Measurements from ENCODE around the gene PRDM5.

Gene PRDM5

DNA sequence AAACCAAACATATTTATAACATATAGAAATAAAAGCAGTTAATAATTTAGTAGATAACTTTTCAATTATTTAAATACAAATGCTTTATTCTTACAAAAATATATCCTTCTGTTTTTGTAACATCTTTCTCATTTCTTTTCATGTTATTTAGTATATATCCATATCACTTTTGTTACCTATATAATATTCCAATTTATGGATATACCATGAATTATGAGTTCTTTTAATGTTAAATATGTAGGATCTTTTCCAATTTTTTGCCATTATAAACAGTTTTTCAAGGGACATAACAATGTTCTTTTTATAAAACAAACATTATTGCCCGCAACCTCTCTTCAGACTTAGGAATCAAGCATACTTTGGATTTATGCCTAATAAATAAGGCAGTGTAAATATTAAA lies 151.6 kb downstream of the PRDM5 start:
- Histone ChIP-seq H3K18ac (ENCODE audit: low read depth in 1 of 2, low read length in 2 of 2) (no peak overlapping the region), H4K91ac (ENCODE audit: low read length) (no peak overlapping the region), H3K4me3 (ENCODE audit: insufficient read depth in 1 of 2, low read depth in 1 of 2, low read length in 2 of 2) (no peak overlapping the region), H3K79me1 (replicated peaks; ENCODE audit: low read length, poor library complexity, severe bottlenecking) (no peaks in the 10 kb centered on the region), H3K4ac (ENCODE audit: low read depth in 1 of 2, low read length in 2 of 2) (no peak overlapping the region), H2AK5ac (ENCODE audit: low read length, severe bottlenecking) (no peak overlapping the region), H3K9ac (ENCODE audit: low read length) (no peak overlapping the region), H3K4me1 (ENCODE audit: control insufficient read depth, insufficient read depth, low read depth, low read length) (peaks cover 2% of the 10 kb centered on the region), H3K27ac (ENCODE audit: low read length, poor library complexity, severe bottlenecking) (no peak overlapping the region), H2BK12ac (ENCODE audit: low read length in 2 of 2) (no peak overlapping the region), H3K4me2 (ENCODE audit: low read length, poor library complexity, severe bottlenecking) (no peak overlapping the region), H2BK120ac (ENCODE audit: low read depth, low read length) (no peak overlapping the region), H3K9me3 (ENCODE audit: control insufficient read depth, low read length) (no peaks in the 10 kb centered on the region), H3K27me3 (ENCODE audit: control insufficient read depth in 1 of 2, insufficient read depth in 1 of 2, low read length in 2 of 2) (no peaks in the 10 kb centered on the region), H3K36me3 (ENCODE audit: control insufficient read depth in 1 of 2, insufficient read depth in 2 of 2, low read depth in 1 of 2, low read length in 2 of 2) (no peaks in the 10 kb centered on the region), H2BK5ac (ENCODE audit: low read depth, low read length, poor library complexity, severe bottlenecking) (no peak overlapping the region), H4K8ac (ENCODE audit: low read length) (no peak overlapping the region), H2AFZ (ENCODE audit: low read depth, low read length) (no peak overlapping the region), H2BK15ac (ENCODE audit: low read depth, poor library complexity, severe bottlenecking) (no peak overlapping the region), H3K14ac (ENCODE audit: low read length in 2 of 2) (no peak overlapping the region), H3K23ac (ENCODE audit: low read length in 2 of 2) (no peak overlapping the region)
- no peak for DNase-seq
- no CpG with 5 or more reads among the region's 1 CpG for WGBS

DNA sequence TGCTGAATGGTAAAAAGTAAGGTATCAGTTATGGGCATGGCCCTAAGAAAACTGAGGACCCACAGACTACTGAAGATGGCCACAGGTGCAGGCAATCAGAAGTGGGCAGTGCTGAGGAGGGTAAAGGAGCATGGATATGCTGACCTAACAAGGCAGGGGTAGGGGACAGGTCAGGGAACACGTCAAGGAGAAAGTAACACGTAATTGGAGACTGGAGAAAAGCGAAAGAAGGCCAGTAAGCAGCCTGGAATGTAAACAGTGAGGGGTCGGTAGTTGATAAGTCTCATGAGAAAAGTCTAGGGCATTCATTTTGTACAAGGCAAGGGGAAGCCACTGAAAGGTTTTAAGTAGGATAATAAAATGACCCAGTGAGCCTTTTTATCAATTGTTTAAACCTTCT lies 153.3 kb downstream of the PRDM5 start:
- no peaks in the 10 kb centered on the region for H3K79me1 ChIP-seq (replicated peaks; ENCODE audit: low read length, poor library complexity, severe bottlenecking)

DNA sequence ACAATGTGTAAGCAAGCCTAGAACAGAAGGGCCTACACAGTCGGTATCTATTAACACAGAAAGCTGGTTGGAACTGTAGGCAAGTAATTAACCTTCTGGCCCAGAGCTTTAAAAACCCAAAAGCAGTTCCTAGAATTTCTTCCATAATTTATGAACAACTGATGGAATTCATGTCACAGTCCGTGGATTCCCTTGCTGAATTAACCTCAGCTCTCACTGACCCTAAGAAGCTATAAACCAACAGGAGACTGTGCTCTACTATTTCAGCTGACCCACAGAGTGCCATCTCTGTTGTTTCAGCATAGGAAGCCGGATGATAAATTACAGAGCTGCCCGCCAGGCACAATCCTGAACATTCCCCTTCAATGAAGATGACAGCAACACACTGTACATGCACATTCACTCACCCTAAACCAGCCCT lies 157.3 kb downstream of the PRDM5 start:
- Histone ChIP-seq H3K18ac (ENCODE audit: low read depth in 1 of 2, low read length in 2 of 2) (no peak overlapping the region), H4K91ac (ENCODE audit: low read length) (no peak overlapping the region), H3K79me1 (replicated peaks; ENCODE audit: low read length, poor library complexity, severe bottlenecking) (no peaks in the 10 kb centered on the region), H3K27me3 (ENCODE audit: control insufficient read depth in 1 of 2, insufficient read depth in 1 of 2, low read length in 2 of 2) (no peaks in the 10 kb centered on the region), H3K27ac (ENCODE audit: low read length, poor library complexity, severe bottlenecking) (no peak overlapping the region), H2BK5ac (ENCODE audit: low read depth, low read length, poor library complexity, severe bottlenecking) (no peak overlapping the region), H3K36me3 (ENCODE audit: control insufficient read depth in 1 of 2, insufficient read depth in 2 of 2, low read depth in 1 of 2, low read length in 2 of 2) (no peaks in the 10 kb centered on the region), H4K8ac (ENCODE audit: low read length) (no peak overlapping the region), H3K23ac (ENCODE audit: low read length in 2 of 2) (no peak overlapping the region), H2BK120ac (ENCODE audit: low read depth, low read length) (no peak overlapping the region), H3K9me3 (ENCODE audit: control insufficient read depth, low read length) (no peaks in the 10 kb centered on the region), H3K14ac (ENCODE audit: low read length in 2 of 2) (no peak overlapping the region), H2AFZ (ENCODE audit: low read depth, low read length) (no peak overlapping the region), H3K4me1 (ENCODE audit: control insufficient read depth, insufficient read depth, low read depth, low read length) (peaks cover 2% of the 10 kb centered on the region), H3K4me3 (ENCODE audit: insufficient read depth in 1 of 2, low read depth in 1 of 2, low read length in 2 of 2) (no peak overlapping the region), H3K4ac (ENCODE audit: low read depth in 1 of 2, low read length in 2 of 2) (no peak overlapping the region), H2BK12ac (ENCODE audit: low read length in 2 of 2) (no peak overlapping the region), H2BK15ac (ENCODE audit: low read depth, poor library complexity, severe bottlenecking) (no peak overlapping the region), H3K4me2 (ENCODE audit: low read length, poor library complexity, severe bottlenecking) (no peak overlapping the region), H3K9ac (ENCODE audit: low read length) (no peak overlapping the region), H2AK5ac (ENCODE audit: low read length, severe bottlenecking) (no peak overlapping the region)
- 26% methylated on average over 4 of the region's 4 CpGs for WGBS
- peak; percentile 28 for DNase-seq

More for the DNA sequence above, 153.3 kb downstream of the PRDM5 start:
- Histone ChIP-seq H2AK5ac (ENCODE audit: low read length, severe bottlenecking) (no peak overlapping the region), H3K4ac (ENCODE audit: low read depth in 1 of 2, low read length in 2 of 2) (no peak overlapping the region), H3K14ac (ENCODE audit: low read length in 2 of 2) (no peak overlapping the region), H3K4me2 (ENCODE audit: low read length, poor library complexity, severe bottlenecking) (no peak overlapping the region), H3K9me3 (ENCODE audit: control insufficient read depth, low read length) (no peaks in the 10 kb centered on the region), H2BK120ac (ENCODE audit: low read depth, low read length) (no peak overlapping the region), H3K27me3 (ENCODE audit: control insufficient read depth in 1 of 2, insufficient read depth in 1 of 2, low read length in 2 of 2) (no peaks in the 10 kb centered on the region), H2BK12ac (ENCODE audit: low read length in 2 of 2) (no peak overlapping the region), H3K4me1 (ENCODE audit: control insufficient read depth, insufficient read depth, low read depth, low read length) (peaks cover 2% of the 10 kb centered on the region), H3K4me3 (ENCODE audit: insufficient read depth in 1 of 2, low read depth in 1 of 2, low read length in 2 of 2) (no peak overlapping the region), H2BK5ac (ENCODE audit: low read depth, low read length, poor library complexity, severe bottlenecking) (no peak overlapping the region), H2AFZ (ENCODE audit: low read depth, low read length) (no peak overlapping the region), H4K91ac (ENCODE audit: low read length) (no peak overlapping the region), H3K36me3 (ENCODE audit: control insufficient read depth in 1 of 2, insufficient read depth in 2 of 2, low read depth in 1 of 2, low read length in 2 of 2) (no peaks in the 10 kb centered on the region), H2BK15ac (ENCODE audit: low read depth, poor library complexity, severe bottlenecking) (no peak overlapping the region), H4K8ac (ENCODE audit: low read length) (no peak overlapping the region), H3K23ac (ENCODE audit: low read length in 2 of 2) (no peak overlapping the region), H3K18ac (ENCODE audit: low read depth in 1 of 2, low read length in 2 of 2) (no peak overlapping the region), H3K27ac (ENCODE audit: low read length, poor library complexity, severe bottlenecking) (no peak overlapping the region), H3K9ac (ENCODE audit: low read length) (no peak overlapping the region)
- peak; percentile 91 for DNase-seq
- 2% methylated on average over 4 of the region's 4 CpGs for WGBS

DNA sequence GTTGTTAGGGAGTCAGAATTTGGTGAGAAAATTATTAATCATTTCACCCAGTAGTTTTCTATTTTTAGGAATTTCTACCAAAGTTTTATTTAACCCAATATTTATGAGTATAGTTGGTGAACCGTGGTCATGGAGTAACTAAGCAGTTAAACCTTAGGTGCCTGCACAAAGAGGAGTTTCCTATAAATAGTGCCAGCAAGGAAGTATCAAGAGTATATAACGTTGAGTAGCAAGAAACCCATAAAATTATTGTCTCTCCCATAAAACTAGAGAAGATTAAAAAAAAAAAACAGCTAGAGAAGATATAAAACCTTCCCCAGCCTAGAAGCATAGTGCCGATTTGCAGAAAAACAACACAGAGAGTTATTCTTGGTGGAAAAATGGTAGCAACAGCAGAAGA lies 158.9 kb downstream of the PRDM5 start:
- Histone ChIP-seq H3K18ac (ENCODE audit: low read depth in 1 of 2, low read length in 2 of 2) (no peak overlapping the region), H3K36me3 (ENCODE audit: control insufficient read depth in 1 of 2, insufficient read depth in 2 of 2, low read depth in 1 of 2, low read length in 2 of 2) (no peaks in the 10 kb centered on the region), H2BK120ac (ENCODE audit: low read depth, low read length) (no peak overlapping the region), H3K4me1 (ENCODE audit: control insufficient read depth, insufficient read depth, low read depth, low read length) (no peaks in the 10 kb centered on the region), H2BK15ac (ENCODE audit: low read depth, poor library complexity, severe bottlenecking) (no peak overlapping the region), H3K79me1 (replicated peaks; ENCODE audit: low read length, poor library complexity, severe bottlenecking) (no peaks in the 10 kb centered on the region), H2AFZ (ENCODE audit: low read depth, low read length) (no peak overlapping the region), H3K4ac (ENCODE audit: low read depth in 1 of 2, low read length in 2 of 2) (no peak overlapping the region), H3K4me3 (ENCODE audit: insufficient read depth in 1 of 2, low read depth in 1 of 2, low read length in 2 of 2) (no peak overlapping the region), H3K9ac (ENCODE audit: low read length) (no peak overlapping the region), H2AK5ac (ENCODE audit: low read length, severe bottlenecking) (no peak overlapping the region), H2BK12ac (ENCODE audit: low read length in 2 of 2) (no peak overlapping the region), H3K23ac (ENCODE audit: low read length in 2 of 2) (no peak overlapping the region), H3K27ac (ENCODE audit: low read length, poor library complexity, severe bottlenecking) (no peak overlapping the region), H3K9me3 (ENCODE audit: control insufficient read depth, low read length) (no peaks in the 10 kb centered on the region), H4K91ac (ENCODE audit: low read length) (no peak overlapping the region), H2BK5ac (ENCODE audit: low read depth, low read length, poor library complexity, severe bottlenecking) (no peak overlapping the region), H3K27me3 (ENCODE audit: control insufficient read depth in 1 of 2, insufficient read depth in 1 of 2, low read length in 2 of 2) (no peaks in the 10 kb centered on the region), H4K8ac (ENCODE audit: low read length) (no peak overlapping the region), H3K14ac (ENCODE audit: low read length in 2 of 2) (no peak overlapping the region), H3K4me2 (ENCODE audit: low read length, poor library complexity, severe bottlenecking) (no peak overlapping the region)
- DNase-seq = no peak
- WGBS = 100% methylated on average over 1 of the region's 3 CpGs
